Gastrocnemius medialis (tissue), 4 donors: ENCODE measurements around the gene PLCG2. TPM values are rescaled to one million over a fixed set of nuclear protein-coding genes. Genes with fewer than 3 reads are reported as not detected.
"Not testable (repeated sequence)": the region's sequence is repeated elsewhere in the genome, so short reads cannot be mapped to it uniquely, and the experiment has no call there.

Source experiments
- ATAC-seq, 2 donors: fragments of 150-250 bp; one replicate each; pipeline ENCODE4 v1.9.1; 2016
- DNase-seq, 2 donors: peaks; one replicate each; pipeline ENCODE4 v3.0.0-alpha.2; 2019
- H3K27ac ChIP-seq, 4 donors: fragments of 200-600 bp; sonication (generic); 1 replicate in 1 of 4; 2 replicates in 3 of 4; pipeline ENCODE4 v1.5.1; 2016 to 2018; ENCODE audit warnings: mild to moderate bottlenecking in 2 of 4, moderate library complexity in 1 of 4
- H3K27me3 ChIP-seq, 3 donors: fragments of 200-600 bp; sonication (generic) in 2 of 3; 1 replicate in 1 of 3; 2 replicates in 2 of 3; pipeline versions ENCODE4 v1.5.1 to v1.6.0; 2016 to 2019; ENCODE audit warnings: mild to moderate bottlenecking in 1 of 3, moderate library complexity in 1 of 3
- H3K36me3 ChIP-seq, 2 donors: fragments of 200-600 bp; sonication (generic) in 1 of 2; one replicate each; pipeline ENCODE4 v1.5.1; 2017 to 2018
- H3K4me1 ChIP-seq, 2 donors: fragments of 200-600 bp; sonication (generic) in 1 of 2; one replicate each; pipeline ENCODE4 v1.5.1; 2016 to 2017; ENCODE audit warnings: mild to moderate bottlenecking in 2 of 2
- H3K4me3 ChIP-seq, 4 donors: fragments of 200-600 bp; sonication (generic) in 3 of 4; 1 replicate in 1 of 4; 2 replicates in 3 of 4; pipeline ENCODE4 v1.5.1; 2016 to 2019; ENCODE audit warnings: mild to moderate bottlenecking in 2 of 4
- H3K9me3 ChIP-seq, 3 donors: fragments of 200-600 bp; sonication (generic) in 2 of 3; 1 replicate in 1 of 3; 2 replicates in 2 of 3; pipeline ENCODE4 v1.5.1; 2016 to 2019
- POLR2A ChIP-seq, 2 donors: fragments of 450-650 bp; IDR thresholded peaks; one replicate each; pipeline ENCODE4 v1.6.1; 2017; ENCODE audit warnings: antibody characterized with exemption in 2 of 2, mild to moderate bottlenecking in 2 of 2, moderate library complexity in 2 of 2
- in situ Hi-C, 4 donors: fragments of 200-750 bp; cut with MboI; loops; one replicate each; pipeline versions ENCODE4 v1.15.0 to v1.8.0; 2017; ENCODE audit warnings: low sequenced_read_pairs in 4 of 4
- intact Hi-C: fragments of 100-400 bp; cut with DNase I; formaldehyde crosslinking; loops from one replicate; pipeline ENCODE4 v1.15.1; 2023; ENCODE audit warnings: low total_unique reads
- total RNA-seq, 4 donors: library from RNA; depleted of rRNA; stranded (reverse); fragments of >200 nt; gene quantifications; one replicate each; pipeline versions ENCODE4 v1.1.0 to v1.2.3, GENCODE V29; 2016
- TF ChIP-seq, protein P1 (sequence below), 5 experiments: fragments of 450-650 bp in 3 of 5; fragments of 200-600 bp in 2 of 5; sonication (generic) in 2 of 5; IDR thresholded peaks in 4 of 5; conservative IDR thresholded peaks in 1 of 5; 1 replicate in 4 of 5; 2 replicates in 1 of 5; pipeline ENCODE4 v1.5.1; 2016 to 2019; ENCODE audit warnings: antibody characterized with exemption in 5 of 5, mild to moderate bottlenecking in 3 of 5, moderate library complexity in 3 of 5

Gene PLCG2
- total RNA-seq, 4 donors from 2014 or later: 1.8 to 3.0 (median 2.1) TPM

DNA sequence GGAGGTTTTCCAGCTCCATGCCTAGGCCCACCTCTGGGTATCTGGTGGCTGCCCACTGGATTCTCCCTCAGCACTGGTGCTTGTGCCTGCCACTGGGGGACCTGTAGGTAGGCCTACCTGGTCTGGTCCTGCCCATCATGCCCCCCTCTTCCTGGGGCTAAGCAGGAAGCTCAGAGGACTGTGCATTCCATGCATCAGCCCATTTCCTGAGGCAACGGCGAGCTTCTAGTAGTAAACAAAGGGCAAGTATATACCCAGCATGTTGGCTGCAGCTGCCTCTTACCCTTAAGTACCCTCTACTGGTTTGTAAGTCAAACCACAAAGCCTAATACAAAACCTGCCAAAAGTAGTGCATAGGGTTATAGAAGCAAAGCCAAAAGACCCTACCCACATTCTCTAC is 194.6 kb downstream of the PLCG2 start:
- H3K4me1 ChIP-seq: no peaks in the 10 kb centered on the region
- intact Hi-C loops: no loop called here
- H3K4me3 ChIP-seq: no peak overlapping the region
- no peak for TF ChIP-seq POLR2A (IDR thresholded peaks at IDR 0.05)
- TF ChIP-seq, protein P1, sequence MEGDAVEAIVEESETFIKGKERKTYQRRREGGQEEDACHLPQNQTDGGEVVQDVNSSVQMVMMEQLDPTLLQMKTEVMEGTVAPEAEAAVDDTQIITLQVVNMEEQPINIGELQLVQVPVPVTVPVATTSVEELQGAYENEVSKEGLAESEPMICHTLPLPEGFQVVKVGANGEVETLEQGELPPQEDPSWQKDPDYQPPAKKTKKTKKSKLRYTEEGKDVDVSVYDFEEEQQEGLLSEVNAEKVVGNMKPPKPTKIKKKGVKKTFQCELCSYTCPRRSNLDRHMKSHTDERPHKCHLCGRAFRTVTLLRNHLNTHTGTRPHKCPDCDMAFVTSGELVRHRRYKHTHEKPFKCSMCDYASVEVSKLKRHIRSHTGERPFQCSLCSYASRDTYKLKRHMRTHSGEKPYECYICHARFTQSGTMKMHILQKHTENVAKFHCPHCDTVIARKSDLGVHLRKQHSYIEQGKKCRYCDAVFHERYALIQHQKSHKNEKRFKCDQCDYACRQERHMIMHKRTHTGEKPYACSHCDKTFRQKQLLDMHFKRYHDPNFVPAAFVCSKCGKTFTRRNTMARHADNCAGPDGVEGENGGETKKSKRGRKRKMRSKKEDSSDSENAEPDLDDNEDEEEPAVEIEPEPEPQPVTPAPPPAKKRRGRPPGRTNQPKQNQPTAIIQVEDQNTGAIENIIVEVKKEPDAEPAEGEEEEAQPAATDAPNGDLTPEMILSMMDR (IDR thresholded peaks at IDR 0.05 in 4 of 5, conservative IDR thresholded peaks at IDR 0.05 in 1 of 5): no peak
- no peaks in the 10 kb centered on the region for H3K9me3 ChIP-seq
- DNase-seq: no peak
- in situ Hi-C loops: no loop called here
- no peaks in the 10 kb centered on the region for H3K27me3 ChIP-seq
- no peak for ATAC-seq
- H3K27ac ChIP-seq: no peak overlapping the region
- H3K36me3 ChIP-seq: no peaks in the 10 kb centered on the region

DNA sequence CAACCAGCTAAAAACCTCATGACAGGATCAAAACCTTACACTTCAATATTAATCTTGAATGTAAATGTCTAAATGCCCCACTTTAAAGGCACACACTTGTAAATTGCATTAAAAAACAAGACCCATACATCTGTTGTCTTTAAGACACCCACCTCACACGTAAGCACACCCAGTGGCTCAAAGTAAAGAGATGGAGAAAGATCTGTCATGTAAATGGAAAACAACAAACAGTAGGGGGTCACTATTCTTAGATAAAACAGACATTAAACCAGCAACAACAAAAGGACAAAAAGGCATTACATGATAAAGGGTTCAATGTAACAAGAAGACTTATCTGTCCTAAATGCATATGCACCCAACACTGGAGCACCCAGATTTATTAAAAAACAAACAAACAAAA is 196.5 kb downstream of the PLCG2 start:
- ATAC-seq (no peak), DNase-seq (no peak)
- no peaks in the 10 kb centered on the region for H3K4me1 ChIP-seq
- no peak for TF ChIP-seq POLR2A (IDR thresholded peaks at IDR 0.05)
- TF ChIP-seq, protein P1 (IDR thresholded peaks at IDR 0.05 in 4 of 5, conservative IDR thresholded peaks at IDR 0.05 in 1 of 5): no peak
- H3K9me3 ChIP-seq: no peaks in the 10 kb centered on the region
- no peak overlapping the region for H3K4me3 ChIP-seq
- no peaks in the 10 kb centered on the region for H3K27me3 ChIP-seq
- no peaks in the 10 kb centered on the region for H3K36me3 ChIP-seq
- in situ Hi-C loops: no loop called here
- H3K27ac ChIP-seq: no peak overlapping the region
- intact Hi-C loops: no loop called here

- H3K27me3 ChIP-seq, H3K4me1 ChIP-seq, H3K36me3 ChIP-seq, intact Hi-C loops, H3K9me3 ChIP-seq, H3K4me3 ChIP-seq, DNase-seq, in situ Hi-C loops, H3K27ac ChIP-seq, ATAC-seq: not testable (repeated sequence)
Observed at GRCh38 chr16:81977335-81977942, 198.3 kb downstream of the PLCG2 start.

DNA sequence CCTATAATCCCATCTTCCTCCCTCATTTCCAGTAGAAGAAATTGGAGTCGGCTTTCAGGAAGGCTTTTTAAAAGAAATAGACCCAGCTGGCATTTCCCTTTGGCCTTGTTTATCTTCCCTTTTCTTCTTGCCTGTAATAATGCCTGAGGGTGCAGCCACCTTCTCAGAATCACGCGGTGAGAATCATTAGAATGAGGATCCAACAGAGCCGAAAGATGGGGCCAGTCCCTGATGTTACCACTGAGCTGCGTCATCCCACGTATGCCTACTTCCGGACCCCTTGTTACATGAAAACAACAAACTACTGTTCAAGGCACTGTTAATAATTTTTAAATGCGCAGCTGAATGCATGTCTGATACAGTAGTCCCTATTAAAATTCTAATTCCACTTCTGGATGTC is 208.0 kb downstream of the PLCG2 start:
- H3K36me3 ChIP-seq: no peaks in the 10 kb centered on the region
- ATAC-seq (no peak), DNase-seq (no peak)
- intact Hi-C loops (no loop called here), in situ Hi-C loops (no loop called here)
- H3K27me3 ChIP-seq: no peaks in the 10 kb centered on the region
- no peaks in the 10 kb centered on the region for H3K4me1 ChIP-seq
- no peak overlapping the region for H3K27ac ChIP-seq
- no peak overlapping the region for H3K4me3 ChIP-seq
- no peaks in the 10 kb centered on the region for H3K9me3 ChIP-seq
- no peak for TF ChIP-seq POLR2A (IDR thresholded peaks at IDR 0.05)
- TF ChIP-seq, protein P1 (IDR thresholded peaks at IDR 0.05 in 4 of 5, conservative IDR thresholded peaks at IDR 0.05 in 1 of 5): no peak

- intact Hi-C loops: no loop called here
- Histone ChIP-seq H3K4me1 (no peaks in the 10 kb centered on the region), H3K4me3 (no peak overlapping the region), H3K27ac (no peak overlapping the region), H3K9me3 (no peaks in the 10 kb centered on the region), H3K27me3 (no peaks in the 10 kb centered on the region), H3K36me3 (no peaks in the 10 kb centered on the region)
- in situ Hi-C loops: no loop called here
- ATAC-seq (no peak), DNase-seq (no peak)
- TF ChIP-seq, protein P1 (IDR thresholded peaks at IDR 0.05 in 4 of 5, conservative IDR thresholded peaks at IDR 0.05 in 1 of 5): no peak
- TF ChIP-seq POLR2A (IDR thresholded peaks at IDR 0.05): no peak
Observed at GRCh38 chr16:81987706-81988105, 208.6 kb downstream of the PLCG2 start.
